SK-N-MC (cell line): ENCODE results near the gene FAM53B.

Source experiments
- EZH2 ChIP-seq: fragments of 200-600 bp; sonication (generic); IDR thresholded peaks from one replicate; pipeline ENCODE4 v1.6.1; 2017; ENCODE audit warnings: antibody characterized with exemption
- POLR2AphosphoS5 ChIP-seq: IDR thresholded peaks from 2 replicates; pipeline ENCODE4 v1.6.1; 2012; ENCODE audit warnings: mild to moderate bottlenecking, low read depth, low read length, borderline replicate concordance

DNA sequence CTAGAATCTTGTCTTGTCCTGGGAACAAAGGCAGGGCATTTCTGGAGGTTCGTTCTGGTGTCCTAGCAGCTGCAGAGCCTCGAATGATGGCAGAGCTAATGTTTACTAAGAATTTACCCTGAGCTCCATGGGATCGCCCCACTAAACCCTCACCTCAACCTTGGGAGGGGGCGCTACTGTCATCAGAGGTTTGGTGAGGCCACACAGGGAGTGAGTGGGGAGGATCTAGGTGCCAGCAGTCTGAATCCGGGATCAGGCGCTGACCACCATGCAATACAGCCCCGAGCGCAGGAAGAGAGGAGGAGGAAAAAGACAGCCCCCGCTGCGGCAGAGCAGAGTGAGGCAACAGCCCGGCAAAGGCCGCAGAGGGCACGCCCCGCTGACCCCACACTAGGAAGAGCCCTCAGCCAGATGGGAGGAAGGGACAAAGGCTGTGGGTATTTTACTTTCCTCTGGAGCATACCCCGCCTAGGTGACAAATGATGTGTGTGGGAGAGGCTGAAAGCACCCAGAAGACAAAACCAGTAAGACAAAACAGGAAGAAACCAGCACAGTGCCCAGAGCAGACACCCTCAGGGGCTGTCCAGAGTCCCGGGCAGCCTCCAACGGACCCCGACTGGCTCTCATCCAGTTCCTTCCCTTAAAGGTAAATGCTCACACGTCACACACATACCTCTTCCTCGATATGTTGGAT is 103.5 kb downstream of the FAM53B start:
- TF ChIP-seq EZH2 (no peak), POLR2AphosphoS5 (no peak)
